HepG2 (cell line): ENCODE measurements around the gene CHD2. TPM values are rescaled to one million over a fixed set of nuclear protein-coding genes. Genes with fewer than 3 reads are reported as not detected.
A peak's percentile ranks its signal among the peaks of the same experiment; 100 is the strongest.

Experiments
- ATAC-seq: fragments of 200-7000 bp; cut with Tn5 transposase; 3 replicates; pipeline ENCODE4 v1.9.1; 2020; ENCODE audit warnings: mild to moderate bottlenecking, moderate library complexity
- BruUV-seq: library from RNA; stranded (reverse); fragments of 400-500 nt; replicated peaks from 2 replicates; lab custom pipeline; 2021; lab: Mats Ljungman, UMichigan
- CTCF ChIA-PET: fragments of 300-600 bp; formaldehyde crosslinking; extraction: SDS; loops from one replicate; lab custom pipeline; 2021; ENCODE audit warnings: low total read pairs, inconsistent platforms, low intra/inter-chr PET ratio; lab: Yijun Ruan, JAX
- POLR2A ChIA-PET: fragments of 350-600 bp; sonication (Branson Sonifier 250); formaldehyde crosslinking; loops from one replicate; lab custom pipeline; 2020; ENCODE audit warnings: antibody characterized with exemption, inconsistent platforms; lab: Yijun Ruan, JAX
- DNase-seq: peaks from one replicate; pipeline ENCODE4 v3.0.0-alpha.2; 2015; ENCODE audit warnings: low spot score
- FAIRE-seq: peaks from 3 replicates; lab custom pipeline; 2011; peaks lifted over from hg19 to GRCh38; lab: Jason Lieb, UNC
- H2AFZ ChIP-seq: one replicate; pipeline ENCODE4 v1.6.1; 2011; ENCODE audit warnings: low read length, inconsistent platforms
- H3K27ac ChIP-seq: fragments of 300-600 bp; 3 replicates; pipeline ENCODE4 v1.8.0; 2011; ENCODE audit warnings: mixed run types, mild to moderate bottlenecking, mixed read lengths, low read length, inconsistent platforms; ENCODE audit not compliant: insufficient read depth; ENCODE audit errors: extremely low read length
- H3K27me3 ChIP-seq, 2 experiments: fragments of 200-600 bp in 1 of 2; 2 replicates in 1 of 2; 3 replicates in 1 of 2; pipeline versions ENCODE4 v1.6.0 to v1.8.0; 2011; ENCODE audit warnings: low read length in 2 of 2, mild to moderate bottlenecking in 2 of 2, moderate library complexity in 2 of 2, inconsistent platforms in 1 of 2; ENCODE audit not compliant: insufficient read depth in 2 of 2, control insufficient read depth in 1 of 2
- H3K36me3 ChIP-seq, 2 experiments: fragments of 200-600 bp in 1 of 2; replicated peaks in 1 of 2; 2 replicates in 1 of 2; 3 replicates in 1 of 2; pipeline versions ENCODE4 v1.5.1 to v1.8.0; 2011; ENCODE audit warnings: low read length in 2 of 2, inconsistent platforms in 1 of 2; ENCODE audit not compliant: insufficient read depth in 2 of 2, control insufficient read depth in 1 of 2
- H3K4me1 ChIP-seq: 2 replicates; pipeline ENCODE4 v1.5.1; 2012; ENCODE audit warnings: low read length, inconsistent platforms; ENCODE audit not compliant: insufficient read depth
- H3K4me2 ChIP-seq: 2 replicates; pipeline ENCODE4 v1.6.0; 2011; ENCODE audit warnings: low read depth, low read length, inconsistent platforms
- H3K4me3 ChIP-seq, 3 experiments: fragments of 200-600 bp in 1 of 3; sonication (generic), shearing (Covaris generic) in 1 of 3; replicated peaks in 1 of 3; 2 replicates each; pipeline ENCODE4 v1.5.1; 2011 to 2016; ENCODE audit warnings: low read length in 3 of 3, inconsistent platforms in 2 of 3, low read depth in 2 of 3, mild to moderate bottlenecking in 2 of 3, control low read depth in 1 of 3, mixed read lengths in 1 of 3; ENCODE audit not compliant: insufficient read depth in 1 of 3
- H3K79me2 ChIP-seq: one replicate; pipeline ENCODE4 v1.6.1; 2011; ENCODE audit warnings: low read length, inconsistent platforms; ENCODE audit not compliant: insufficient read depth
- H3K9ac ChIP-seq: 2 replicates; pipeline ENCODE4 v1.6.0; 2011; ENCODE audit warnings: mild to moderate bottlenecking, low read depth, low read length, inconsistent platforms; ENCODE audit not compliant: insufficient read depth
- H3K9me3 ChIP-seq: 2 replicates; pipeline ENCODE4 v1.5.1; 2012; ENCODE audit warnings: mild to moderate bottlenecking, low read length
- H4K20me1 ChIP-seq: 2 replicates; pipeline ENCODE4 v1.6.0; 2011; ENCODE audit warnings: inconsistent platforms, mild to moderate bottlenecking, low read length, moderate library complexity; ENCODE audit not compliant: insufficient read depth
- FOXP1 ChIP-seq, 2 experiments: fragments of 450-650 bp in 1 of 2; IDR thresholded peaks; 2 replicates each; pipeline ENCODE4 v1.6.1; 2017 to 2018; ENCODE audit warnings: antibody characterized with exemption in 1 of 2
- RBFOX2 ChIP-seq: fragments of 200-400 bp; formaldehyde crosslinking; IDR thresholded peaks from 2 replicates; pipeline ENCODE4 v1.6.1; 2017; ENCODE audit warnings: low read depth, mild to moderate bottlenecking, low read length
- ZBTB40 ChIP-seq, 2 experiments: fragments of 450-650 bp in 1 of 2; sonication (generic) in 1 of 2; formaldehyde crosslinking in 1 of 2; IDR thresholded peaks; 2 replicates each; pipeline versions ENCODE4 v1.6.1 to v1.8.0; 2016 to 2022; ENCODE audit warnings: antibody characterized with exemption in 1 of 2, mild to moderate bottlenecking in 1 of 2, missing genetic modification reagents in 1 of 2
- WGBS: methylation state at CpG from one replicate; pipeline ENCODE4 v1.1.6; 2017; ENCODE audit warnings: low lambda C conversion rate; 5-methylcytosine and 5-hydroxymethylcytosine counted together
- in situ Hi-C: cut with HindIII; loops from 2 replicates; pipeline ENCODE4 v1.10.0; 2017; ENCODE audit warnings: low pct_unique_long_range_greater_than_20kb; ENCODE audit not compliant: extremely low pct_ligation_motif_present
- intact Hi-C: fragments of 100-400 bp; cut with micrococcal nuclease; formaldehyde crosslinking; loops from one replicate; pipeline ENCODE4 v1.10.0; 2022; ENCODE audit not compliant: unreplicated experiment
- polyA plus RNA-seq, 8 experiments: library from polyadenylated mRNA; depleted of rRNA in 3 of 8; stranded (reverse) in 7 of 8; unstranded in 1 of 8; fragments of >200 nt; fragmentation: Illumina TruSeq in 4 of 8; extraction: Trizol in 4 of 8; gene quantifications; 2 replicates each; pipeline versions ENCODE4 v1.2.1 to v1.2.3, GENCODE V29; 2011 to 2016; ENCODE audit warnings: low read depth in 4 of 8, missing spikeins in 1 of 8, mixed read lengths in 1 of 8; ENCODE audit not compliant: insufficient read depth in 1 of 8
- total RNA-seq, 5 experiments: library from RNA; depleted of rRNA; stranded (reverse); fragments of >200 nt; fragmentation: Illumina TruSeq; extraction: Trizol; gene quantifications; 2 replicates each; pipeline ENCODE4 v1.2.3, GENCODE V29; 2016; ENCODE audit warnings: low read depth in 1 of 5

Gene CHD2
- total and polyA plus RNA-seq, 2 of the 13 experiments (the other 11 are each of a cell fraction or from before 2014, with no cell fraction given): 54.0 to 54.1 TPM

DNA sequence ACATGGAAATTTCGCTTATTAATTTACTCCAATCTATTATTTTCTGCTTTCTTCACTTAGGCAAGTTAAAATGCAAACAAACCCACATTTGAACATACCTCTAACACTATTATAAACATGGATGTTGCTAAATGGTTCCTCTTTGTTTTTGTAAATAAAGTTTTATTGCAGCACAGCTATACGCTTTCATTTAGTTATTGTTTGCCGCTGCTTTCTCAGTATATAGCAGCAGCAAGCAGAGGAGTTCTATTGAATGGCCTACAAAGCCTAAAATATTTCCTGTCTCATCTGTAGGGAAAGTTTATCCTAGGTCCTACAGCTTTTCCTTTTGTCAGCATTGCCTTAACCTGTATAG is 7.9 kb upstream of the CHD2 start:
- Histone ChIP-seq H3K9me3 (no peaks in the 10 kb centered on the region), H3K79me2 (peaks cover 98% of the 10 kb centered on the region), H2AFZ (no peak overlapping the region), H3K27me3 (no peaks in the 10 kb centered on the region), H3K4me1 (peaks cover 63% of the 10 kb centered on the region), H4K20me1 (peaks cover 29% of the 10 kb centered on the region), H3K4me3 (no peak overlapping the region), H3K36me3 (peaks cover 10 to 69% of the 10 kb centered on the region in 2 experiments), H3K27ac (no peak overlapping the region), H3K4me2 (no peak overlapping the region), H3K9ac (no peak overlapping the region; the same call in 1 of the 2 replicates)
- no TSS peak for BruUV-seq
- FAIRE-seq (no peak), ATAC-seq (no peak), DNase-seq (no peak)
- TF ChIP-seq FOXP1 (IDR thresholded peaks at IDR 0.05): no peak
- no peak for TF ChIP-seq FOXP1 (CRISPR knock-in tag; IDR thresholded peaks at IDR 0.05)
- TF ChIP-seq ZBTB40 (IDR thresholded peaks at IDR 0.05): peak; percentile 61
- peak; percentile 31; the same call in 1 of the 2 replicates for TF ChIP-seq ZBTB40 (CRISPR knock-in tag; IDR thresholded peaks at IDR 0.05)
- 0 out of 2 replicates have a peak, but pooled peaks have one; percentile 8 for TF ChIP-seq RBFOX2
- intact Hi-C loops (no loop called here), in situ Hi-C loops (no loop called here)
- ChIA-PET POLR2A (interaction anchor here (0.6 to 6.2 kb wide), 5 partner anchors 10 to 88 kb away, joined by 3 to 37 read pairs (median 3); no protein-coding TSS in a partner anchor), CTCF (no interaction called here)
- WGBS: 98% methylated on average over 3 of the region's 3 CpGs
